GM12873 (cell line): ENCODE measurements around the gene GJB3.

Experiments
- TF ChIP-seq, protein P1 (sequence below): IDR thresholded peaks from 2 replicates; pipeline ENCODE4 v1.5.1; 2012; ENCODE audit warnings: low read depth, mild to moderate bottlenecking, moderate library complexity, low read length, control low read depth; ENCODE audit not compliant: insufficient read depth; ENCODE audit errors: missing control alignments

Gene GJB3

GRCh38 chr1:34825455-34826091, 44.6 kb downstream of the GJB3 start:
- TF ChIP-seq, protein P1, sequence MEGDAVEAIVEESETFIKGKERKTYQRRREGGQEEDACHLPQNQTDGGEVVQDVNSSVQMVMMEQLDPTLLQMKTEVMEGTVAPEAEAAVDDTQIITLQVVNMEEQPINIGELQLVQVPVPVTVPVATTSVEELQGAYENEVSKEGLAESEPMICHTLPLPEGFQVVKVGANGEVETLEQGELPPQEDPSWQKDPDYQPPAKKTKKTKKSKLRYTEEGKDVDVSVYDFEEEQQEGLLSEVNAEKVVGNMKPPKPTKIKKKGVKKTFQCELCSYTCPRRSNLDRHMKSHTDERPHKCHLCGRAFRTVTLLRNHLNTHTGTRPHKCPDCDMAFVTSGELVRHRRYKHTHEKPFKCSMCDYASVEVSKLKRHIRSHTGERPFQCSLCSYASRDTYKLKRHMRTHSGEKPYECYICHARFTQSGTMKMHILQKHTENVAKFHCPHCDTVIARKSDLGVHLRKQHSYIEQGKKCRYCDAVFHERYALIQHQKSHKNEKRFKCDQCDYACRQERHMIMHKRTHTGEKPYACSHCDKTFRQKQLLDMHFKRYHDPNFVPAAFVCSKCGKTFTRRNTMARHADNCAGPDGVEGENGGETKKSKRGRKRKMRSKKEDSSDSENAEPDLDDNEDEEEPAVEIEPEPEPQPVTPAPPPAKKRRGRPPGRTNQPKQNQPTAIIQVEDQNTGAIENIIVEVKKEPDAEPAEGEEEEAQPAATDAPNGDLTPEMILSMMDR = no peak

DNA sequence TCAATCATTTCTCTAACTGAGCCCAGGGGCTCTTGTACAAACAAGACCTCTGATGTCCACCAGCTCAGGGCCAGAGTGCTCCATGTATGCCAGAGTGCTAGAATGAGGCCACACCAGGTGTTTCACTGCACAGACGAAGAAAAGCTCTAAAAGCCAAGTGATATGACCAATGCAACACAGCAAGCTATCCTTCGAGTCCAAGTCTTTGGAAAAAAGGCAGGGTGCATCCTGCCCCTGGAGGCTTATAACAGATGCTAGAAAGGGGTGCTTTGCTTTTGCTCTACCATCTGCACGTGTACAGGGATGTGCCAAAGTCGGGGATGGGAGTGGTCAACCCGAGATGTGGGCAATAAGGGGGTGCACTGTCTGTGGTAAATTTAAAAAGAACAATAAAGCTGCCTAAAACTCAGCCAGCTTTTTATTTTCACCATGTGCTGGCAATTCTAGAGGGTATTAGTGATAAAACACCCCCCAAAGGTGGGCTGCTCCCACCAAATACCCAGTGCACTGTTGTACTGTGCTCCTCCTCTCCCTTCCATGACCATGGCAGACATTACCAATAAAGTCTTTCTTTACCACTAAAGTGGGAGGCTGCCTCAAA, 46.4 kb downstream of the GJB3 start:
- TF ChIP-seq, protein P1 = no peak

GRCh38 chr1:34828611-34829010, 47.6 kb downstream of the GJB3 start:
- TF ChIP-seq, protein P1 = no peak

DNA sequence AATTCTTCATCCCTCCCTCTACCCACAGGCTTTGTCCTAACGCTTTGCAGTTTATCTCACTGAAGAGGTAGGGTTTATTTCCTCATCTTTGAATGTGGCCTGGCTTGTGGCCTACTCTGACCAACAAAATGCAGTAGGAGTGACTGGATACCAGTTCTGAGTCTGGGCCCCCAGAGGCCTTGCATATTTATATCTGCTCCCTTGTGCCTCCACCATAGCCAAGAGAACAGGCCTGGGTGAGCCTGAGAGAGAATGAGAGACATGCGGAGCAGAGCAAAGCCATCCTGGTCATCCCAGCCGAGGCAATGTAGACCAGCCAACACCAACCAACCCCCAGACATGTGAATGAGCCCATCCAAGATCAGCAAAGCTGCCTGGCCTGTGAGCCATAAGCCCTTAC, 48.2 kb downstream of the GJB3 start:
- TF ChIP-seq, protein P1 = no peak

DNA sequence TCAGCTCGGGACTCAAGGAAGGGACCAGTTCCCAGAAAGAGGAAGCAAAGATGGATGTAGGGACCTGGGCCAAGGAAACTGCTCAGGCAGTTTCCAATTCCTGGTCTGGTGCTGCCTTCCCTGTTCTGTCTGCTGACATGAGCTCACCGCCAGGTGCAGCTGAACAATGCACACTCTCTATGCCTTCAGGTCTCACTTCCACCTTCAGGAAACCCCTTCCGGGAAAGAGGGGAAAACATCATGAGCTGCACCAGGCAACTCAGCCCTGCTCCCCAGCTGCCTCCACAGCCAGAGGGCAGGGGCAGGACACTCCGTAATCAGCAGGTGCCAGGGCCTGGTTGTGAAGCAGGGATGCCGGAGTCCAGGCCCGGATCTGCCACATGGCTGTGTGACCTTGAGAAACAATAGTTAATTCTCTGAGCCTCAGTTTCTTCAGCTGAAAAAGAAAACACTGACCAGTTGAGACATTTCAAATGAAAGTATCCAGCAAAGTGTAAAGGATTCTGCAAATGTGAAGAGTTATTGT, 50.8 kb downstream of the GJB3 start:
- TF ChIP-seq, protein P1 = no peak

DNA sequence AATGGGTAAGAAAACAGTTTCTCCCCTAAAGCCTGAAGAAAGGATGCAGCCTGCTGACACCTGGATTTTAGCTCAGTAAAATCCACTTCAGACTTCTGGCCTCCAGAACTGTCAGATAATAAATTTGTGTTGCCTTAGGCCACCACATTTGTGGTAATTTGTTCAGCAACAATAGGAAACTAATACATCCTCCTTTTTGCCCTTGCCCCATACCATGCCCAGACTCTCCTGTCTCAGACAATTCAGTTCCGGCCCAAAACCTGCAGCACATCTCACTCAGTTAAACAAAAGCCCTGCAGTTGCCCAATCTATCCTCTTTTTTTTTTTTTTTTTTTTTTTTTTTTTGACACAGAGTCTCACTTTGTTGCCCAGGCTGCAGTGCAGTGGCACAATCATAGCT, 52.7 kb downstream of the GJB3 start:
- TF ChIP-seq, protein P1 = no peak
